Nephron (organoid): ENCODE measurements around the gene STK17A.

Source experiments
- H3K27ac Mint-ChIP-seq, 3 experiments: 2 replicates each; pipeline ENCODE4 v1.8.0; 2020; ENCODE audit warnings: mixed read lengths in 3 of 3, mild to moderate bottlenecking in 2 of 3, moderate library complexity in 1 of 3
- H3K27me3 Mint-ChIP-seq: 2 replicates; pipeline ENCODE4 v1.8.0; 2021; ENCODE audit warnings: low read depth, mild to moderate bottlenecking, moderate library complexity, mixed read lengths
- H3K36me3 Mint-ChIP-seq: 2 replicates; pipeline ENCODE4 v1.8.0; 2020; ENCODE audit warnings: low read depth, mixed read lengths
- H3K4me1 Mint-ChIP-seq: 2 replicates; pipeline ENCODE4 v1.8.0; 2020; ENCODE audit warnings: mixed read lengths
- H3K4me3 Mint-ChIP-seq, 3 experiments: 2 replicates each; pipeline ENCODE4 v1.8.0; 2020; ENCODE audit warnings: mild to moderate bottlenecking in 3 of 3, mixed read lengths in 3 of 3, moderate library complexity in 2 of 3
- H3K9me3 Mint-ChIP-seq: 2 replicates; pipeline ENCODE4 v1.8.0; 2020; ENCODE audit warnings: mixed read lengths
- TF ChIP-seq, protein P1 (sequence below), 3 experiments: fragments of 200-600 bp; sonication (generic); IDR thresholded peaks; one replicate each; pipeline ENCODE4 v1.5.0; 2021; ENCODE audit warnings: antibody characterized with exemption in 3 of 3; ENCODE audit not compliant: unreplicated experiment in 3 of 3

The STK17A gene

GRCh38 chr7:43609097-43609496 is 26.2 kb downstream of the STK17A start:
- Mint-ChIP-seq H3K27me3 (no peaks in the 10 kb centered on the region), H3K27ac (no peak overlapping the region), H3K4me3 (no peak overlapping the region), H3K36me3 (peaks cover 45% of the 10 kb centered on the region), H3K9me3 (peaks cover 8% of the 10 kb centered on the region), H3K4me1 (peaks cover 4% of the 10 kb centered on the region)
- TF ChIP-seq, protein P1, sequence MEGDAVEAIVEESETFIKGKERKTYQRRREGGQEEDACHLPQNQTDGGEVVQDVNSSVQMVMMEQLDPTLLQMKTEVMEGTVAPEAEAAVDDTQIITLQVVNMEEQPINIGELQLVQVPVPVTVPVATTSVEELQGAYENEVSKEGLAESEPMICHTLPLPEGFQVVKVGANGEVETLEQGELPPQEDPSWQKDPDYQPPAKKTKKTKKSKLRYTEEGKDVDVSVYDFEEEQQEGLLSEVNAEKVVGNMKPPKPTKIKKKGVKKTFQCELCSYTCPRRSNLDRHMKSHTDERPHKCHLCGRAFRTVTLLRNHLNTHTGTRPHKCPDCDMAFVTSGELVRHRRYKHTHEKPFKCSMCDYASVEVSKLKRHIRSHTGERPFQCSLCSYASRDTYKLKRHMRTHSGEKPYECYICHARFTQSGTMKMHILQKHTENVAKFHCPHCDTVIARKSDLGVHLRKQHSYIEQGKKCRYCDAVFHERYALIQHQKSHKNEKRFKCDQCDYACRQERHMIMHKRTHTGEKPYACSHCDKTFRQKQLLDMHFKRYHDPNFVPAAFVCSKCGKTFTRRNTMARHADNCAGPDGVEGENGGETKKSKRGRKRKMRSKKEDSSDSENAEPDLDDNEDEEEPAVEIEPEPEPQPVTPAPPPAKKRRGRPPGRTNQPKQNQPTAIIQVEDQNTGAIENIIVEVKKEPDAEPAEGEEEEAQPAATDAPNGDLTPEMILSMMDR (IDR thresholded peaks at IDR 0.05; ENCODE audit: unreplicated experiment in 3 of 3): no peak

DNA sequence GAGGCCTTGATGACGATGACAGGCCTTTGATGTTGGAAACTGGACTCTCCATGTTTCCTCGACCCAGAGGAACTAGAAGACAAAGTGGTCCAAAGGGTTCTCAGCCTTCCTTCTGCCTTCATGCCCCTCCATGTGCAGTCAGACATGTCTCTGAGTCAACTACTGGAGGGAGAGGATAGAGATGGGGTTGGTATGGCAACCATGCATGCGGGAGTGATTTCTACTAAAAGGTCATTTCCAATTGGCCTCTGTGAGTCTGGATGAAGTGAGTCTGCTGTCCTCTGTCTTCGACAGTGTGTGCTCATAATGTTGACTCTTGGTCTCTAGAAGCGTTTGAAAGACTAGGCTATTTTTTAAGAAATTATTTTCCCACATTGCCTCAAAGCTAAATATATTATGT is 29.2 kb downstream of the STK17A start:
- TF ChIP-seq, protein P1 (IDR thresholded peaks at IDR 0.05; ENCODE audit: unreplicated experiment in 3 of 3): no peak
- peaks cover 4% of the 10 kb centered on the region for H3K4me1 Mint-ChIP-seq
- H3K36me3 Mint-ChIP-seq: peaks cover 43% of the 10 kb centered on the region
- no peak overlapping the region for H3K4me3 Mint-ChIP-seq
- no peaks in the 10 kb centered on the region for H3K27me3 Mint-ChIP-seq
- H3K27ac Mint-ChIP-seq: no peak overlapping the region
- H3K9me3 Mint-ChIP-seq: no peaks in the 10 kb centered on the region

DNA sequence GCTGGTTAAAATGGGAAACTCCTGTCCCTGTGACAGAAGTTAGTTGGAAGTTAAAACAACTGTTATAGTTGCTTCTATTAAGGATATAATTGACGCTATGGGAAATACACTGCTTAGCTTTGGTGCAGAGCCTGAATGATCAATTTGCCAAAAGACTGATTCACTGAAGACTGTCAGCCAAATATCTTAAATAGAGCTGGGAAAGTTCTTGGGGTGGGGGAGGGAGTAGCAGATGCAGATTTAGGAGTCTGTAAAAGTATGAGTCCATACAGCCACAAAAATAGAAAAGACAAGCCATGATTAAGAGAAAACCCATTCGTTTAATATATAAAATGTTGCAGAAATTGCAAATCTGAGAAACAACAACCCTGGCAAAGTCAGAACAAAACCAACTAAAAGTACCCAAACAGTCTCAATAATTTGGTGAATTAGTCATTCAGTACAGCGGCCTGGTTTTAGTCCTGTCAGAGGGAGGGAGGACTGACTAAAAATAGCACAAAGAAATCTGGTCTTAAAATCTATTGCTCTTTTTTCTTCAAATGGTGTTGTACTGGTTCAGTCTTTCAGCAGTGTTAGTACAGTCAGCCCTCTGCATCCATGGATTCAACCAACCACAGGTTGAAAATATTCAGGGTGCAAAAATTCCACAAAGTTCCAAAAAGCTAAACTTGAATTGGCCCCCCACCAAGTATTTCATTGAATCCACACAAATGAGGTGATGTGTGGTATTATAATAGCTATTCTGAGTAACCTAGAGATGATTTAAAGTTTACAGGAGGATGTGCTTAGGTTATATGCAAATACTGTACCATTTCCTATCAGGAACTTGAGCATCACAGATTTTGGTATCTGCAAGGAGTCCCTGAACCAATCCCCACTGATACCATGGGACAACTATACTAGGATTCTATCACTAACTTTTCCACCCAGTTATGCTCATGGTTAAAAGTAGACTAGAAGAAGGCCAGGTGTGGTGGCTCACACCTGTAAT is 30.0 kb downstream of the STK17A start:
- Mint-ChIP-seq H3K27me3 (no peaks in the 10 kb centered on the region), H3K36me3 (peaks cover 43% of the 10 kb centered on the region), H3K9me3 (no peaks in the 10 kb centered on the region), H3K27ac (no peak overlapping the region), H3K4me1 (peaks cover 4% of the 10 kb centered on the region), H3K4me3 (no peak overlapping the region)
- TF ChIP-seq, protein P1 (IDR thresholded peaks at IDR 0.05; ENCODE audit: unreplicated experiment in 3 of 3): no peak

GRCh38 chr7:43615558-43616145 is 32.7 kb downstream of the STK17A start:
- Mint-ChIP-seq H3K4me1 (peaks cover 4% of the 10 kb centered on the region), H3K27ac (no peak overlapping the region), H3K27me3 (no peaks in the 10 kb centered on the region), H3K36me3 (peaks cover 26% of the 10 kb centered on the region), H3K9me3 (no peaks in the 10 kb centered on the region), H3K4me3 (no peak overlapping the region)
- TF ChIP-seq, protein P1 (IDR thresholded peaks at IDR 0.05; ENCODE audit: unreplicated experiment in 3 of 3): no peak

DNA sequence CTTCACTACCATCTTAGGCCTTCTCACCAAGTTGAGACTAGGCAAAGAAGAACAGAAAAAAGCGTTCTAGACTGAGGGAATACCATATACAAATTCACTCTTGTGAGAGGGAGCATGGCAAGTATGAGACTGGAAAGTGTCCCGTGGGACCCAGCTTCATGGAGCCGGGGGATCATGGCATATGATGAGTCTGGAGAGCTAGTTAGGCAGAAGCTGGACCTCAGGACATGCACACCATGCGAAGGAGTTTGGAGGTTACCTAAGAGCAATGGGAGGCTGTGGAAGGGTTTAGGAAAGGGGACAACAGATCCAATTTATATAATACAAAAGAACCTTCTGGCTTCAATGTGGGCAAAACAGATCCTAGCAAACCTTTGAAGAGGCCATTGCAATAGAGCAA is 34.1 kb downstream of the STK17A start:
- H3K4me3 Mint-ChIP-seq: no peak overlapping the region
- TF ChIP-seq, protein P1 (IDR thresholded peaks at IDR 0.05; ENCODE audit: unreplicated experiment in 3 of 3): no peak
- H3K36me3 Mint-ChIP-seq: peaks cover 29% of the 10 kb centered on the region
- H3K27ac Mint-ChIP-seq: no peak overlapping the region
- H3K9me3 Mint-ChIP-seq: no peaks in the 10 kb centered on the region
- no peaks in the 10 kb centered on the region for H3K27me3 Mint-ChIP-seq
- peaks cover 4% of the 10 kb centered on the region for H3K4me1 Mint-ChIP-seq
